Measurements from ENCODE around the gene ZNF33A.
"Not testable (repeated sequence)": the region's sequence is repeated elsewhere in the genome, so short reads cannot be mapped to it uniquely, and the experiment has no call there.

The ZNF33A gene

GRCh38 chr10:38076687-38077086 lies 66.2 kb downstream of the ZNF33A start:
- DNase-seq (ENCODE audit: insufficient read length, low spot score) (no peak), FAIRE-seq (no peak)
- TF ChIP-seq CTCF (IDR thresholded peaks at IDR 0.05; ENCODE audit: insufficient read depth, missing control alignments), result no peak

- not testable (repeated sequence) for FAIRE-seq; DNase-seq (ENCODE audit: insufficient read length, low spot score)
Observed at GRCh38 chr10:38093318-38093717, 82.8 kb downstream of the ZNF33A start.

- DNase-seq (ENCODE audit: insufficient read length, low spot score) (no peak), FAIRE-seq (no peak)
- TF ChIP-seq CTCF (IDR thresholded peaks at IDR 0.05; ENCODE audit: insufficient read depth, missing control alignments), result no peak
Observed at GRCh38 chr10:38093816-38094157, 83.3 kb downstream of the ZNF33A start.

GRCh38 chr10:38094158-38094926 lies 83.9 kb downstream of the ZNF33A start, which contains the start of gene ZNF37A:
ZNF37A (plus strand) TSS chr10:38094337; CDS start chr10:38096618, 2,281 bp downstream.
- DNase-seq (ENCODE audit: insufficient read length, low spot score) (peak; percentile 70), FAIRE-seq (no peak)
- TF ChIP-seq CTCF (IDR thresholded peaks at IDR 0.05; ENCODE audit: insufficient read depth, missing control alignments), result no peak

GRCh38 chr10:38094927-38095574 lies 84.6 kb downstream of the ZNF33A start:
- no peak for DNase-seq (ENCODE audit: insufficient read length, low spot score)
- FAIRE-seq, result no peak
- no peak for TF ChIP-seq CTCF (IDR thresholded peaks at IDR 0.05; ENCODE audit: insufficient read depth, missing control alignments)

- DNase-seq (ENCODE audit: insufficient read length, low spot score), result no peak
- peak; percentile 35 for FAIRE-seq
- TF ChIP-seq CTCF (IDR thresholded peaks at IDR 0.05; ENCODE audit: insufficient read depth, missing control alignments), result no peak
Observed at GRCh38 chr10:38102880-38103279, 92.4 kb downstream of the ZNF33A start.

- DNase-seq (ENCODE audit: insufficient read length, low spot score) (no peak), FAIRE-seq (no peak)
- no peak for TF ChIP-seq CTCF (IDR thresholded peaks at IDR 0.05; ENCODE audit: insufficient read depth, missing control alignments)
Observed at GRCh38 chr10:38103756-38104155, 93.3 kb downstream of the ZNF33A start.

All from D721Med (cell line).